Lower lobe of right lung (tissue), 2 donors: ENCODE results near the gene CD209. TPM values are rescaled to one million over a fixed set of nuclear protein-coding genes. Genes with fewer than 3 reads are reported as not detected.

Experiments
- ATAC-seq, 2 donors: fragments of 200-7000 bp; cut with Tn5 transposase; one replicate each; pipeline ENCODE4 v1.9.1; 2020 to 2022; ENCODE audit warnings: mild to moderate bottlenecking in 2 of 2, moderate library complexity in 2 of 2
- DNase-seq: peaks from one replicate; pipeline ENCODE4 v3.0.0-alpha.2; 2020
- H3K27ac ChIP-seq: fragments of 200-600 bp; one replicate; pipeline ENCODE4 v1.8.0; 2022
- H3K27me3 ChIP-seq: fragments of 200-600 bp; one replicate; pipeline ENCODE4 v1.8.0; 2022; ENCODE audit warnings: low read depth
- H3K36me3 ChIP-seq: fragments of 200-600 bp; one replicate; pipeline ENCODE4 v1.8.0; 2022; ENCODE audit warnings: mild to moderate bottlenecking
- H3K4me1 ChIP-seq: fragments of 200-600 bp; one replicate; pipeline ENCODE4 v1.8.0; 2022
- H3K4me3 ChIP-seq: fragments of 200-600 bp; one replicate; pipeline ENCODE4 v1.8.0; 2022; ENCODE audit warnings: mild to moderate bottlenecking
- H3K9me3 ChIP-seq: fragments of 200-600 bp; one replicate; pipeline ENCODE4 v1.8.0; 2022
- intact Hi-C: fragments of 100-400 bp; cut with DNase I; formaldehyde crosslinking; loops from one replicate; pipeline ENCODE4 v1.11.0; 2022
- total RNA-seq: library from RNA; stranded (reverse); fragmentation: NEBNext Ultra II Directional; extraction: Animal tissue kit (Norgen Biotek cat#: 25700); gene quantifications from one replicate; pipeline ENCODE4 v1.2.1, GENCODE V29; 2021
- TF ChIP-seq, protein P1 (sequence below): fragments of 200-600 bp; IDR thresholded peaks from one replicate; pipeline ENCODE4 v1.8.0; 2022; ENCODE audit warnings: antibody characterized with exemption, mild to moderate bottlenecking
- donor health status: DM: no; HTN: yes; CAD: no; lungs with severe emphysema.

Gene CD209
- total RNA-seq, 1 donor from 2014 or later = 18.8 TPM

DNA sequence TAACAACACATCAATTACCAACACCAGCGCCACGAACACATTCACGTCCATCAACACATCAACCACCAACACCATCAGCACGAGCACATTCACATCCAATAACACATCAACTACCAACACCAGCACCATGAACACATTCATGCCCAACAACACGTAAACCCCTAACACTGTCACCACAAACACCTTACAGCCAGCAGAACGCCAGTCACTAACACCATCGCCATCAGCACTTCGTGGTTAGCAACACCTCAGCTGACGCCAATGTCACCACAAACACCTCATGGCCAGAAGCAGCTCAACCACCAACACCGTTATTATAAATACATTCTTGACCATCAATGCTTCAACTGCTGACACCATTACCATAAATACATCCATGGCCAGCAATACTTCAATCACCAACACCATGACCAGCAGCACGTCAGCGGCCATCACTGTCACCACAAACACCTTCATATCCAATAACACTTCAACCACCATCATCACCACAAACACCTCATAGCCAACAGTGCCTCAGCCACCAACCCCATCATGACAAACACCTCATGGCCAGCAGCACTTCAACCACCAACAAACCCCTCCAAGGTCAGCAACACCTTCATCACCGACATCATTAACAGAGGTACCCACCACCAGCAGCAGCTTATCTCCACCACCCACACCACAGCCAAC, 54.8 kb downstream of the CD209 start:
- Histone ChIP-seq H3K4me3 (no peak overlapping the region), H3K27ac (no peak overlapping the region), H3K36me3 (no peaks in the 10 kb centered on the region), H3K27me3 (peaks cover 17% of the 10 kb centered on the region), H3K9me3 (no peaks in the 10 kb centered on the region), H3K4me1 (no peaks in the 10 kb centered on the region)
- DNase-seq (no peak), ATAC-seq (no peak)
- TF ChIP-seq, protein P1, sequence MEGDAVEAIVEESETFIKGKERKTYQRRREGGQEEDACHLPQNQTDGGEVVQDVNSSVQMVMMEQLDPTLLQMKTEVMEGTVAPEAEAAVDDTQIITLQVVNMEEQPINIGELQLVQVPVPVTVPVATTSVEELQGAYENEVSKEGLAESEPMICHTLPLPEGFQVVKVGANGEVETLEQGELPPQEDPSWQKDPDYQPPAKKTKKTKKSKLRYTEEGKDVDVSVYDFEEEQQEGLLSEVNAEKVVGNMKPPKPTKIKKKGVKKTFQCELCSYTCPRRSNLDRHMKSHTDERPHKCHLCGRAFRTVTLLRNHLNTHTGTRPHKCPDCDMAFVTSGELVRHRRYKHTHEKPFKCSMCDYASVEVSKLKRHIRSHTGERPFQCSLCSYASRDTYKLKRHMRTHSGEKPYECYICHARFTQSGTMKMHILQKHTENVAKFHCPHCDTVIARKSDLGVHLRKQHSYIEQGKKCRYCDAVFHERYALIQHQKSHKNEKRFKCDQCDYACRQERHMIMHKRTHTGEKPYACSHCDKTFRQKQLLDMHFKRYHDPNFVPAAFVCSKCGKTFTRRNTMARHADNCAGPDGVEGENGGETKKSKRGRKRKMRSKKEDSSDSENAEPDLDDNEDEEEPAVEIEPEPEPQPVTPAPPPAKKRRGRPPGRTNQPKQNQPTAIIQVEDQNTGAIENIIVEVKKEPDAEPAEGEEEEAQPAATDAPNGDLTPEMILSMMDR = no peak
- intact Hi-C loops = no loop called here

- TF ChIP-seq, protein P1 = no peak
- DNase-seq = no peak
- Histone ChIP-seq H3K9me3 (no peaks in the 10 kb centered on the region), H3K4me1 (no peaks in the 10 kb centered on the region), H3K27me3 (peaks cover 12% of the 10 kb centered on the region), H3K27ac (no peak overlapping the region), H3K4me3 (no peak overlapping the region), H3K36me3 (no peaks in the 10 kb centered on the region)
- no peak for ATAC-seq
- intact Hi-C loops = no loop called here
These were observed 55.8 kb downstream of the CD209 start for GRCh38 chr19:7691497-7691896.

DNA sequence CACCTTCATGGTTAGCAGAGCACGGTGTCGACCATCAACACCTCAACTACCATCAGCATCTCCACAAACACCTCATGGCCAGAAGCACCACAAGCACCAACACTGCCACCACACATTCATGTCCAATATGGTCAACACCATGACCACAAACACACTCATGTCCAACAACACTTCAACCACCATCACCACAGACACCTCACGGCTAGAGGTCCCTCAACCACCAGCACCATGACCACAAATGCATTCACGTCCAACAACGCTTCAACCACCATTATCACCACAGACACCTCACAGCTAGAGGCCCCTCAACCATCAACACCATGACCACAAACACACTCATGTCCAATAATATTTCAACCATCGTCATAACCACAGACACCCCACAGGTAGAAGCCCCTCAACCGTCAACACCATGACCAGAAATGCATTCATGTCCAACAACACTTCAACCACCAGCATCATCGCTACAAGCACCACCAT, 56.5 kb downstream of the CD209 start:
- TF ChIP-seq, protein P1 = no peak
- Histone ChIP-seq H3K4me3 (no peak overlapping the region), H3K4me1 (no peaks in the 10 kb centered on the region), H3K9me3 (no peaks in the 10 kb centered on the region), H3K27ac (no peak overlapping the region), H3K36me3 (no peaks in the 10 kb centered on the region), H3K27me3 (peaks cover 10% of the 10 kb centered on the region)
- ATAC-seq = no peak
- DNase-seq = no peak
- intact Hi-C loops = no loop called here

Other genes starting within 250 kb of the CD209 start
- gene ZNF358, start 231.4 kb downstream of the CD209 start, total RNA-seq = 54.9 TPM
- gene MCOLN1, start 224.9 kb downstream of the CD209 start, total RNA-seq = 79.0 TPM
- gene PNPLA6, start 211.8 kb downstream of the CD209 start, total RNA-seq = 289 TPM
- 25.6 TPM for gene CAMSAP3, start 151.7 kb downstream of the CD209 start, total RNA-seq
- gene XAB2, start 118.0 kb downstream of the CD209 start, total RNA-seq = 42.0 TPM
- 82.6 TPM for gene PET100, start 117.7 kb downstream of the CD209 start, total RNA-seq
- gene PCP2, start 113.8 kb downstream of the CD209 start, total RNA-seq = 3.5 TPM
- gene STXBP2, start 110.4 kb downstream of the CD209 start, total RNA-seq = 200 TPM
- gene RETN, start 78.5 kb downstream of the CD209 start, total RNA-seq = 21.1 TPM
- gene MCEMP1, start 70.4 kb downstream of the CD209 start, total RNA-seq = 184 TPM
- gene TRAPPC5, start 66.7 kb downstream of the CD209 start, total RNA-seq = 75.3 TPM
- 0.50 TPM for gene FCER2, start 45.4 kb downstream of the CD209 start, total RNA-seq
- gene CLEC4G, start 15.4 kb downstream of the CD209 start, total RNA-seq = 2.9 TPM
- 5.8 TPM for gene CLEC4M, start 15.7 kb upstream of the CD209 start, total RNA-seq
- 11.7 TPM for gene EVI5L, start 82.7 kb upstream of the CD209 start, total RNA-seq
- gene PRR36, start 126.9 kb upstream of the CD209 start, total RNA-seq = 2.5 TPM
- gene LRRC8E, start 141.0 kb upstream of the CD209 start, total RNA-seq = 6.6 TPM
- gene MAP2K7, start 156.3 kb upstream of the CD209 start, total RNA-seq = 38.6 TPM
- gene TGFBR3L, start 167.3 kb upstream of the CD209 start, total RNA-seq = 2.1 TPM
- gene SNAPC2, start 172.8 kb upstream of the CD209 start, total RNA-seq = 17.6 TPM
- 5.8 TPM for gene CTXN1, start 178.6 kb upstream of the CD209 start, total RNA-seq
- gene TIMM44, start 196.1 kb upstream of the CD209 start, total RNA-seq = 45.2 TPM